ENCODE measurements around the gene BARHL1. TPM values are rescaled to one million over a fixed set of nuclear protein-coding genes. Genes with fewer than 3 reads are reported as not detected.

BARHL1 gene
- total RNA-seq, 1 experiment from 2014 or later: not detected

DNA sequence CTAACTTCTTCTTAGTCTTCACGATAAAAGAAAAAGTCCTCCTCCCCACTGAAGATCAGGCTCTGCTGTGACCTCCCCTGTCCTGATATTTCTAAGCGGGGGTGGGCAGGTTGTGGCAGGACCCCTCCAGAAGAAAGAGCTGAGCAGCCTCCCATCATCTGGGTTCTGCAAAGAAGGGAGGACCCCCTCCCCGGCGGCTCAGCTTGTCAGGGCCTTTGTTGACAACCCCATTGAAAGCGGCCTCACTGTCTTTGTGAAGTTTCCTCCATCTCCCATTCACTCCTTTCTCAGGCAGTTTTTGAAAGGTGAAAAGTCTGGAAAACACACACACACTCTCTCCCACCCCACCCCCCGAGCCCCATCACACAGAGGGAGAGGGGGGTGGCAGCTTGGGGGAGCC, 26.2 kb upstream of the BARHL1 start:
- CTCF ChIA-PET: no interaction called here
- Histone ChIP-seq H3K9me2 (ENCODE audit: insufficient read depth) (no peaks in the 10 kb centered on the region), H3K4me2 (ENCODE audit: low read length) (no peak overlapping the region), H3K9me3 (ENCODE audit: control insufficient read depth in 1 of 2, insufficient read depth in 1 of 2, low read depth in 1 of 2, low read length in 2 of 2) (no peaks in the 10 kb centered on the region), H3K4me1 (ENCODE audit: control insufficient read depth in 1 of 2, insufficient read depth in 2 of 2, low read length in 2 of 2) (no peaks in the 10 kb centered on the region), H2AFZ (ENCODE audit: low read depth, low read length, poor library complexity, severe bottlenecking) (no peak overlapping the region), H4K20me1 (ENCODE audit: insufficient read depth) (no peaks in the 10 kb centered on the region), H3K4me3 (replicated peaks in 1 of 2; ENCODE audit: low read depth in 1 of 2, low read length in 2 of 2) (no peak overlapping the region), H3K27ac (ENCODE audit: low read depth, low read length) (no peak overlapping the region), H3K27me3 (ENCODE audit: insufficient read depth, low read length) (no peaks in the 10 kb centered on the region; the same call in 1 of the 2 replicates), H3K79me2 (ENCODE audit: insufficient read depth, low read length) (no peaks in the 10 kb centered on the region), H3K9ac (ENCODE audit: low read length) (no peak overlapping the region), H3K36me3 (ENCODE audit: control insufficient read depth in 1 of 2, insufficient read depth in 2 of 2, low read length in 2 of 2) (no peaks in the 10 kb centered on the region)
- POLR2A ChIA-PET: no interaction called here
- no TSS peak for BruUV-seq (replicated peaks)
- no peak for TF ChIP-seq CEBPB (IDR thresholded peaks at IDR 0.05; ENCODE audit: low read depth)
- RAD21 ChIA-PET (ENCODE audit: low non-redundant PET in 1 of 2, low total read pairs in 2 of 2, uncharacterized antibody in 2 of 2, unreplicated experiment in 2 of 2): no interaction called here
- intact Hi-C loops (cut with micrococcal nuclease): no loop called here
- DNase-seq (ENCODE audit: low read depth, low spot score) (no peak), ATAC-seq (no peak)

DNA sequence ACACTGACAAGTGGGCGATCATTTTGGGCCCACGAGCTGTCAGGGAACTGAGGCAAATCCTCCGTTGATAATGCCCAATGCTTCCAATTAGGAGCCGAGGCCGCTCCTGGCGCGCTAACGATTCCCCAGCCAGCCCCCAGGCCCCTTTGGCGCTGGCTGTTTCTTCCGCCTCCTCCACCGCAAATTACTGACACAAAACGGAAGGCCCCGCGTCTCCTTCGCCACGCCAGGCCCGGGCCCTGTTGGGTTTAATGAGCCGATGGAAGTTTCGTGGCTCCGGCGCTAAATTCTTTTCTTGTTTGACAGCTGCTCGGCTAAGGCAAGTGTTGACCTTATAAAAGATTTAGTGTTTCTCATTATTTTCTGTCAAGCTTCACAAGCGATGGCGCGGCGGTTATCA, 25.7 kb upstream of the BARHL1 start:
- POLR2A ChIA-PET: no interaction called here
- RAD21 ChIA-PET (ENCODE audit: low non-redundant PET in 1 of 2, low total read pairs in 2 of 2, uncharacterized antibody in 2 of 2, unreplicated experiment in 2 of 2): no interaction called here
- H3K9me2 ChIP-seq (ENCODE audit: insufficient read depth): no peaks in the 10 kb centered on the region
- H3K4me3 ChIP-seq (replicated peaks in 1 of 2; ENCODE audit: low read depth in 1 of 2, low read length in 2 of 2): no peak overlapping the region
- DNase-seq (ENCODE audit: low read depth, low spot score): no peak
- no peaks in the 10 kb centered on the region; the same call in 1 of the 2 replicates for H3K27me3 ChIP-seq (ENCODE audit: insufficient read depth, low read length)
- CTCF ChIA-PET: no interaction called here
- no TSS peak for BruUV-seq (replicated peaks)
- no peaks in the 10 kb centered on the region for H3K36me3 ChIP-seq (ENCODE audit: control insufficient read depth in 1 of 2, insufficient read depth in 2 of 2, low read length in 2 of 2)
- no peaks in the 10 kb centered on the region for H3K9me3 ChIP-seq (ENCODE audit: control insufficient read depth in 1 of 2, insufficient read depth in 1 of 2, low read depth in 1 of 2, low read length in 2 of 2)
- intact Hi-C loops (cut with micrococcal nuclease): no loop called here
- H3K4me1 ChIP-seq (ENCODE audit: control insufficient read depth in 1 of 2, insufficient read depth in 2 of 2, low read length in 2 of 2): no peaks in the 10 kb centered on the region
- H3K4me2 ChIP-seq (ENCODE audit: low read length): no peak overlapping the region
- no peak for ATAC-seq
- no peak overlapping the region for H2AFZ ChIP-seq (ENCODE audit: low read depth, low read length, poor library complexity, severe bottlenecking)
- H3K27ac ChIP-seq (ENCODE audit: low read depth, low read length): no peak overlapping the region
- H3K79me2 ChIP-seq (ENCODE audit: insufficient read depth, low read length): no peaks in the 10 kb centered on the region
- TF ChIP-seq POLR2AphosphoS5 (IDR thresholded peaks at IDR 0.05; ENCODE audit: low read depth, low read length): no peak
- TF ChIP-seq YY1 (IDR thresholded peaks at IDR 0.05; ENCODE audit: extremely low read depth, insufficient replicate concordance, low read depth, low read length): no peak
- no peak for TF ChIP-seq POLR2A (IDR thresholded peaks at IDR 0.05; ENCODE audit: borderline replicate concordance, extremely low read depth, insufficient read depth, insufficient read length)
- TF ChIP-seq, protein P1, sequence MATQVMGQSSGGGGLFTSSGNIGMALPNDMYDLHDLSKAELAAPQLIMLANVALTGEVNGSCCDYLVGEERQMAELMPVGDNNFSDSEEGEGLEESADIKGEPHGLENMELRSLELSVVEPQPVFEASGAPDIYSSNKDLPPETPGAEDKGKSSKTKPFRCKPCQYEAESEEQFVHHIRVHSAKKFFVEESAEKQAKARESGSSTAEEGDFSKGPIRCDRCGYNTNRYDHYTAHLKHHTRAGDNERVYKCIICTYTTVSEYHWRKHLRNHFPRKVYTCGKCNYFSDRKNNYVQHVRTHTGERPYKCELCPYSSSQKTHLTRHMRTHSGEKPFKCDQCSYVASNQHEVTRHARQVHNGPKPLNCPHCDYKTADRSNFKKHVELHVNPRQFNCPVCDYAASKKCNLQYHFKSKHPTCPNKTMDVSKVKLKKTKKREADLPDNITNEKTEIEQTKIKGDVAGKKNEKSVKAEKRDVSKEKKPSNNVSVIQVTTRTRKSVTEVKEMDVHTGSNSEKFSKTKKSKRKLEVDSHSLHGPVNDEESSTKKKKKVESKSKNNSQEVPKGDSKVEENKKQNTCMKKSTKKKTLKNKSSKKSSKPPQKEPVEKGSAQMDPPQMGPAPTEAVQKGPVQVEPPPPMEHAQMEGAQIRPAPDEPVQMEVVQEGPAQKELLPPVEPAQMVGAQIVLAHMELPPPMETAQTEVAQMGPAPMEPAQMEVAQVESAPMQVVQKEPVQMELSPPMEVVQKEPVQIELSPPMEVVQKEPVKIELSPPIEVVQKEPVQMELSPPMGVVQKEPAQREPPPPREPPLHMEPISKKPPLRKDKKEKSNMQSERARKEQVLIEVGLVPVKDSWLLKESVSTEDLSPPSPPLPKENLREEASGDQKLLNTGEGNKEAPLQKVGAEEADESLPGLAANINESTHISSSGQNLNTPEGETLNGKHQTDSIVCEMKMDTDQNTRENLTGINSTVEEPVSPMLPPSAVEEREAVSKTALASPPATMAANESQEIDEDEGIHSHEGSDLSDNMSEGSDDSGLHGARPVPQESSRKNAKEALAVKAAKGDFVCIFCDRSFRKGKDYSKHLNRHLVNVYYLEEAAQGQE (IDR thresholded peaks at IDR 0.05; ENCODE audit: low read depth): no peak
- no peak for TF ChIP-seq ZFX (IDR thresholded peaks at IDR 0.05)
- TF ChIP-seq ZNF274 (IDR thresholded peaks at IDR 0.05; ENCODE audit: low read depth, low read length): no peak
- TF ChIP-seq CEBPB (IDR thresholded peaks at IDR 0.05; ENCODE audit: low read depth): no peak
- TF ChIP-seq CBX3 (IDR thresholded peaks at IDR 0.05; ENCODE audit: low read depth): no peak
- TF ChIP-seq, protein P2, sequence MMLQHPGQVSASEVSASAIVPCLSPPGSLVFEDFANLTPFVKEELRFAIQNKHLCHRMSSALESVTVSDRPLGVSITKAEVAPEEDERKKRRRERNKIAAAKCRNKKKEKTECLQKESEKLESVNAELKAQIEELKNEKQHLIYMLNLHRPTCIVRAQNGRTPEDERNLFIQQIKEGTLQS (IDR thresholded peaks at IDR 0.05): no peak
- TF ChIP-seq, protein P3, sequence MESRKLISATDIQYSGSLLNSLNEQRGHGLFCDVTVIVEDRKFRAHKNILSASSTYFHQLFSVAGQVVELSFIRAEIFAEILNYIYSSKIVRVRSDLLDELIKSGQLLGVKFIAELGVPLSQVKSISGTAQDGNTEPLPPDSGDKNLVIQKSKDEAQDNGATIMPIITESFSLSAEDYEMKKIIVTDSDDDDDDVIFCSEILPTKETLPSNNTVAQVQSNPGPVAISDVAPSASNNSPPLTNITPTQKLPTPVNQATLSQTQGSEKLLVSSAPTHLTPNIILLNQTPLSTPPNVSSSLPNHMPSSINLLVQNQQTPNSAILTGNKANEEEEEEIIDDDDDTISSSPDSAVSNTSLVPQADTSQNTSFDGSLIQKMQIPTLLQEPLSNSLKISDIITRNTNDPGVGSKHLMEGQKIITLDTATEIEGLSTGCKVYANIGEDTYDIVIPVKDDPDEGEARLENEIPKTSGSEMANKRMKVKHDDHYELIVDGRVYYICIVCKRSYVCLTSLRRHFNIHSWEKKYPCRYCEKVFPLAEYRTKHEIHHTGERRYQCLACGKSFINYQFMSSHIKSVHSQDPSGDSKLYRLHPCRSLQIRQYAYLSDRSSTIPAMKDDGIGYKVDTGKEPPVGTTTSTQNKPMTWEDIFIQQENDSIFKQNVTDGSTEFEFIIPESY (IDR thresholded peaks at IDR 0.05; ENCODE audit: extremely low read depth, insufficient replicate concordance, low read length): no peak
- no peak for TF ChIP-seq SP1 (IDR thresholded peaks at IDR 0.05; ENCODE audit: low read depth)
- TF ChIP-seq, protein P4, sequence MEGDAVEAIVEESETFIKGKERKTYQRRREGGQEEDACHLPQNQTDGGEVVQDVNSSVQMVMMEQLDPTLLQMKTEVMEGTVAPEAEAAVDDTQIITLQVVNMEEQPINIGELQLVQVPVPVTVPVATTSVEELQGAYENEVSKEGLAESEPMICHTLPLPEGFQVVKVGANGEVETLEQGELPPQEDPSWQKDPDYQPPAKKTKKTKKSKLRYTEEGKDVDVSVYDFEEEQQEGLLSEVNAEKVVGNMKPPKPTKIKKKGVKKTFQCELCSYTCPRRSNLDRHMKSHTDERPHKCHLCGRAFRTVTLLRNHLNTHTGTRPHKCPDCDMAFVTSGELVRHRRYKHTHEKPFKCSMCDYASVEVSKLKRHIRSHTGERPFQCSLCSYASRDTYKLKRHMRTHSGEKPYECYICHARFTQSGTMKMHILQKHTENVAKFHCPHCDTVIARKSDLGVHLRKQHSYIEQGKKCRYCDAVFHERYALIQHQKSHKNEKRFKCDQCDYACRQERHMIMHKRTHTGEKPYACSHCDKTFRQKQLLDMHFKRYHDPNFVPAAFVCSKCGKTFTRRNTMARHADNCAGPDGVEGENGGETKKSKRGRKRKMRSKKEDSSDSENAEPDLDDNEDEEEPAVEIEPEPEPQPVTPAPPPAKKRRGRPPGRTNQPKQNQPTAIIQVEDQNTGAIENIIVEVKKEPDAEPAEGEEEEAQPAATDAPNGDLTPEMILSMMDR (IDR thresholded peaks at IDR 0.05 in 2 of 3, conservative IDR thresholded peaks at IDR 0.05 in 1 of 3; ENCODE audit: borderline replicate concordance in 1 of 3, insufficient read depth in 1 of 3, low read depth in 2 of 3, low read length in 2 of 3): no peak
- no peak for TF ChIP-seq SRF (IDR thresholded peaks at IDR 0.05; ENCODE audit: low read depth)
- TF ChIP-seq SIN3A (IDR thresholded peaks at IDR 0.05; ENCODE audit: low read depth): no peak
- no peaks in the 10 kb centered on the region for H4K20me1 ChIP-seq (ENCODE audit: insufficient read depth)
- H3K9ac ChIP-seq (ENCODE audit: low read length): no peak overlapping the region

All from HCT116 (cell line).